Activated B cell treated with CpG ODN at 0.5 μM for 24 hours (primary cell): ENCODE data around the gene DBF4B. TPM values are rescaled to one million over a fixed set of nuclear protein-coding genes. Genes with fewer than 3 reads are reported as not detected.

Experiments
- ATAC-seq: fragments of 200-7000 bp; cut with Tn5 transposase; one replicate; pipeline ENCODE4 v1.10.0; 2021; ENCODE audit warnings: low read depth, mild to moderate bottlenecking, moderate library complexity
- CTCF ChIA-PET: fragments of 350-600 bp; sonication (Branson Sonifier 250); formaldehyde crosslinking; loops from one replicate; lab custom pipeline; 2021; ENCODE audit warnings: antibody characterized with exemption; lab: Charles Lee
- POLR2A ChIA-PET: fragments of 350-600 bp; sonication (Branson Sonifier 250); formaldehyde crosslinking; loops from one replicate; lab custom pipeline; 2021; ENCODE audit warnings: antibody characterized with exemption; lab: Charles Lee
- DNase-seq: peaks from one replicate; pipeline ENCODE4 v3.0.0; 2022
- H3K27ac Mint-ChIP-seq: one replicate; pipeline ENCODE4 v1.8.0; 2020; ENCODE audit warnings: mixed read lengths
- H3K27me3 Mint-ChIP-seq: one replicate; pipeline ENCODE4 v1.8.0; 2021; ENCODE audit warnings: mixed read lengths
- H3K36me3 Mint-ChIP-seq: one replicate; pipeline ENCODE4 v1.8.0; 2021; ENCODE audit warnings: low read depth, mixed read lengths
- H3K4me1 Mint-ChIP-seq: one replicate; pipeline ENCODE4 v1.8.0; 2021; ENCODE audit warnings: mixed read lengths
- H3K4me3 Mint-ChIP-seq: one replicate; pipeline ENCODE4 v1.8.0; 2020; ENCODE audit warnings: mild to moderate bottlenecking, mixed read lengths
- H3K9me3 Mint-ChIP-seq: one replicate; pipeline ENCODE4 v1.8.0; 2020; ENCODE audit warnings: mixed read lengths
- CTCF ChIP-seq: fragments of 200-600 bp; IDR thresholded peaks from one replicate; pipeline ENCODE4 v1.8.0; 2022; ENCODE audit warnings: antibody characterized with exemption, mild to moderate bottlenecking
- intact Hi-C: fragments of 100-400 bp; cut with micrococcal nuclease; formaldehyde crosslinking; loops from one replicate; pipeline ENCODE4 v1.15.1; 2024
- total RNA-seq: library from RNA; stranded (reverse); gene quantifications from 2 replicates; pipeline ENCODE4 v1.2.3, GENCODE V29; 2022

Gene DBF4B
- total RNA-seq, 1 donor from 2014 or later: 13.8 TPM

- no peak for ATAC-seq
- H3K4me1 Mint-ChIP-seq: peaks cover 16% of the 10 kb centered on the region
- POLR2A ChIA-PET: no interaction called here
- CTCF ChIA-PET: interaction anchor here (1.1 to 6.1 kb wide), 6 partner anchors 14 to 241 kb away, joined by 3 to 67 read pairs (median 6); no protein-coding TSS in a partner anchor
- no peak overlapping the region for H3K27ac Mint-ChIP-seq
- intact Hi-C loops: no loop called here
- no peak for DNase-seq
- peaks cover 4% of the 10 kb centered on the region for H3K27me3 Mint-ChIP-seq
- no peak for TF ChIP-seq CTCF
- H3K4me3 Mint-ChIP-seq: no peak overlapping the region
- no peaks in the 10 kb centered on the region for H3K9me3 Mint-ChIP-seq
- H3K36me3 Mint-ChIP-seq: no peaks in the 10 kb centered on the region
Measured at GRCh38 chr17:44780161-44780560, 71.7 kb downstream of the DBF4B start.

DNA sequence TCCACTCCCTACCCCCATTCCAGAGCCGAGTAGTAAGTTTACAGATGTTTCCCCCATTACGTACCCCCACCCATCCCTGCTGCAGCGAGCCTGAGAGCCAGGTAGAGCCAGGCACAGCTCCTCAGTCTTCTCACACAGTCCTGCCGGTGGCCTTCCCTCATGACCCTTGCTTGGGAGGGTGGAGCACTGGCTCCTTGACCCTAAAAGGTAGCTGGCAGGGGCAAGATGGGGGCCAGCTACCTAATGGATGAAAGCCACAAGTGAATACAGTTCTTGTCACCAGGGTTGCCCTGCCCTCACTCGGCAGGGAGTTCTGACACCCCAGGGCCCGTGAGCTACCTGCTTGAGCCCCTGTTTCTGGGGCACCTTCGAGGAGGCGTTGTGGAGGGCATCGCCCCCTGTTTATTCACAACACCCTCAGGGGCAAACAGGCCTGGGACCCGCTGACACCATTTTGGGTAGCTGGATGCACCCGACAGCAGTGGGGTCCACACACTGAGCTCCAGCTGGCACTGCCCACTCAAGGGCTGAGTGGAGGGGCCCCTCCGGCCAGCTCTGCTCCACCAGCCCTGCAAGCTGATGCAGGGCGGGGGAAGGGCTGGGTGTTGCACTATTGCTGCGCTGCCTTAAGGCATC, 72.5 kb downstream of the DBF4B start:
- peaks cover 4% of the 10 kb centered on the region for H3K27me3 Mint-ChIP-seq
- no peak for TF ChIP-seq CTCF
- H3K36me3 Mint-ChIP-seq: no peaks in the 10 kb centered on the region
- DNase-seq (no peak), ATAC-seq (no peak)
- peaks cover 12% of the 10 kb centered on the region for H3K4me1 Mint-ChIP-seq
- intact Hi-C loops: no loop called here
- H3K4me3 Mint-ChIP-seq: no peak overlapping the region
- CTCF ChIA-PET: interaction anchor here (1.3 to 6.1 kb wide), 3 partner anchors 13 to 83 kb away, joined by 3 to 67 read pairs (median 3); no protein-coding TSS in a partner anchor
- H3K9me3 Mint-ChIP-seq: no peaks in the 10 kb centered on the region
- H3K27ac Mint-ChIP-seq: no peak overlapping the region
- POLR2A ChIA-PET: no interaction called here

GRCh38 chr17:44781551-44782325, 73.3 kb downstream of the DBF4B start:
- no peak for DNase-seq
- TF ChIP-seq CTCF: no peak
- Mint-ChIP-seq H3K27me3 (peaks cover 4% of the 10 kb centered on the region), H3K4me3 (no peak overlapping the region), H3K27ac (no peak overlapping the region), H3K9me3 (no peaks in the 10 kb centered on the region), H3K4me1 (peaks cover 9% of the 10 kb centered on the region), H3K36me3 (no peaks in the 10 kb centered on the region)
- intact Hi-C loops: no loop called here
- no peak for ATAC-seq
- ChIA-PET CTCF (interaction anchor here (1.3 to 6.1 kb wide), 2 partner anchors 22 to 82 kb away, joined by 3 to 67 read pairs; no protein-coding TSS in a partner anchor), POLR2A (no interaction called here)

GRCh38 chr17:44782326-44782850, 73.9 kb downstream of the DBF4B start:
- Mint-ChIP-seq H3K4me3 (no peak overlapping the region), H3K36me3 (no peaks in the 10 kb centered on the region), H3K27ac (no peak overlapping the region), H3K4me1 (peaks cover 9% of the 10 kb centered on the region), H3K27me3 (peaks cover 4% of the 10 kb centered on the region), H3K9me3 (no peaks in the 10 kb centered on the region)
- DNase-seq (no peak), ATAC-seq (no peak)
- ChIA-PET CTCF (interaction anchor here (6.1 kb wide), 1 partner anchor 82 kb away, joined by 67 read pairs; no protein-coding TSS in a partner anchor), POLR2A (no interaction called here)
- TF ChIP-seq CTCF: no peak
- intact Hi-C loops: no loop called here

- no peaks in the 10 kb centered on the region for H3K9me3 Mint-ChIP-seq
- no peak for TF ChIP-seq CTCF
- intact Hi-C loops: no loop called here
- ChIA-PET CTCF (no interaction called here), POLR2A (no interaction called here)
- H3K36me3 Mint-ChIP-seq: no peaks in the 10 kb centered on the region
- H3K27ac Mint-ChIP-seq: no peak overlapping the region
- no peaks in the 10 kb centered on the region for H3K4me1 Mint-ChIP-seq
- DNase-seq: no peak
- H3K4me3 Mint-ChIP-seq: no peak overlapping the region
- H3K27me3 Mint-ChIP-seq: peaks cover 4% of the 10 kb centered on the region
- no peak for ATAC-seq
Measured at GRCh38 chr17:44785921-44786320, 77.5 kb downstream of the DBF4B start.
